SU-DHL-6 (cell line): ENCODE data around the gene LAMA3.

Source experiments
- H2AFZ ChIP-seq: fragments of 200-600 bp; sonication (generic); 2 replicates; pipeline ENCODE4 v1.6.1; 2014; ENCODE audit warnings: low read depth, mild to moderate bottlenecking, moderate library complexity, mixed read lengths, antibody characterized with exemption, low read length; ENCODE audit not compliant: severe bottlenecking
- H3F3A ChIP-seq: fragments of 200-600 bp; shearing (Covaris generic); 2 replicates; pipeline ENCODE4 v1.6.0; 2016; ENCODE audit warnings: antibody characterized with exemption, mild to moderate bottlenecking; ENCODE audit not compliant: insufficient read depth
- H3K27ac ChIP-seq: fragments of 200-600 bp; sonication (generic); 2 replicates; pipeline ENCODE4 v1.5.1; 2016; ENCODE audit warnings: low read depth, mild to moderate bottlenecking, low read length, moderate library complexity, mixed read lengths
- H3K27me3 ChIP-seq: fragments of 200-600 bp; sonication (generic), shearing (Covaris generic); 2 replicates; pipeline ENCODE4 v1.6.0; 2014; ENCODE audit warnings: mild to moderate bottlenecking, low read length
- H3K36me3 ChIP-seq: fragments of 200-600 bp; sonication (generic); 2 replicates; pipeline ENCODE4 v1.6.1; 2014; ENCODE audit warnings: mild to moderate bottlenecking, low read length, mixed read lengths
- H3K4me2 ChIP-seq: fragments of 300-600, 200-600 bp; shearing (Covaris generic), sonication (generic); 2 replicates; pipeline ENCODE4 v1.6.0; 2014; ENCODE audit warnings: low read length, low read depth, mild to moderate bottlenecking; ENCODE audit not compliant: poor library complexity, severe bottlenecking
- H3K4me3 ChIP-seq: fragments of 200-600 bp; sonication (generic); 2 replicates; pipeline ENCODE4 v1.5.1; 2014; ENCODE audit warnings: antibody characterized with exemption, low read length, mild to moderate bottlenecking, mixed read lengths; ENCODE audit not compliant: insufficient read depth, poor library complexity, severe bottlenecking
- H3K79me2 ChIP-seq: fragments of 200-600 bp; sonication (generic); 2 replicates; pipeline ENCODE4 v1.6.1; 2014; ENCODE audit warnings: mild to moderate bottlenecking, low read length, moderate library complexity; ENCODE audit not compliant: insufficient read depth
- H3K9ac ChIP-seq: fragments of 200-600 bp; sonication (generic); 2 replicates; pipeline ENCODE4 v1.7.0; 2014; ENCODE audit warnings: mild to moderate bottlenecking, low read length
- H3K9me2 ChIP-seq: fragments of 200-600 bp; sonication (generic); replicated peaks from 2 replicates; pipeline ENCODE4 v1.6.1; 2014; ENCODE audit warnings: low read length; ENCODE audit not compliant: insufficient read depth
- H3K9me3 ChIP-seq: fragments of 200-600 bp; sonication (generic); 2 replicates; pipeline ENCODE4 v1.6.1; 2014; ENCODE audit warnings: low read length, mixed read lengths; ENCODE audit not compliant: insufficient read depth
- H4K20me1 ChIP-seq: fragments of 200-600 bp; sonication (generic); 2 replicates; pipeline ENCODE4 v1.6.1; 2014; ENCODE audit warnings: low read depth, mild to moderate bottlenecking, antibody characterized with exemption, low read length, moderate library complexity, mixed read lengths
- CTCF ChIP-seq: fragments of 200-600 bp; sonication (generic); IDR thresholded peaks from one replicate; pipeline ENCODE4 v1.5.1; 2017; ENCODE audit warnings: antibody characterized with exemption, mild to moderate bottlenecking, low read length, moderate library complexity; ENCODE audit not compliant: insufficient read depth, poor library complexity, severe bottlenecking
- EZH2phosphoT487 ChIP-seq: fragments of 200-600 bp; sonication (generic), shearing (Covaris generic); conservative IDR thresholded peaks from 2 replicates; pipeline ENCODE4 v1.6.1; 2018; ENCODE audit warnings: mild to moderate bottlenecking, antibody characterized with exemption, low read length, moderate library complexity, mixed read lengths

LAMA3 gene

GRCh38 chr18:23950644-23951043 lies 261.4 kb downstream of the LAMA3 start:
- Histone ChIP-seq H3K36me3 (no peaks in the 10 kb centered on the region), H3K4me2 (no peak overlapping the region), H3K9ac (no peak overlapping the region), H3K4me3 (no peak overlapping the region), H3K9me2 (no peaks in the 10 kb centered on the region), H2AFZ (no peak overlapping the region), H4K20me1 (no peaks in the 10 kb centered on the region), H3F3A (no peaks in the 10 kb centered on the region), H3K27ac (no peak overlapping the region), H3K9me3 (no peaks in the 10 kb centered on the region), H3K27me3 (no peaks in the 10 kb centered on the region), H3K79me2 (no peaks in the 10 kb centered on the region)
- TF ChIP-seq EZH2phosphoT487, result no peak
- TF ChIP-seq CTCF, result no peak

- Histone ChIP-seq H3K36me3 (no peaks in the 10 kb centered on the region), H3K4me2 (no peak overlapping the region), H3K9ac (no peak overlapping the region), H3K27me3 (no peaks in the 10 kb centered on the region), H4K20me1 (no peaks in the 10 kb centered on the region), H3F3A (no peaks in the 10 kb centered on the region), H3K27ac (no peak overlapping the region), H2AFZ (no peak overlapping the region), H3K4me3 (no peak overlapping the region), H3K9me3 (no peaks in the 10 kb centered on the region), H3K9me2 (no peaks in the 10 kb centered on the region), H3K79me2 (no peaks in the 10 kb centered on the region)
- TF ChIP-seq CTCF, result no peak
- no peak for TF ChIP-seq EZH2phosphoT487
Observed at GRCh38 chr18:23951206-23951605, 262.0 kb downstream of the LAMA3 start.

- H3K27ac ChIP-seq, result no peak overlapping the region
- H3K27me3 ChIP-seq, result no peaks in the 10 kb centered on the region
- H3K4me2 ChIP-seq, result no peak overlapping the region
- no peak overlapping the region for H3K9ac ChIP-seq
- no peaks in the 10 kb centered on the region for H3K9me3 ChIP-seq
- H3K9me2 ChIP-seq, result no peaks in the 10 kb centered on the region
- no peaks in the 10 kb centered on the region for H3K79me2 ChIP-seq
- H4K20me1 ChIP-seq, result no peaks in the 10 kb centered on the region
- no peak overlapping the region for H2AFZ ChIP-seq
- no peaks in the 10 kb centered on the region for H3K36me3 ChIP-seq
- H3K4me3 ChIP-seq, result no peak overlapping the region
- TF ChIP-seq EZH2phosphoT487, result no peak
- no peak for TF ChIP-seq CTCF
- no peaks in the 10 kb centered on the region for H3F3A ChIP-seq
Observed at GRCh38 chr18:23953984-23954383, 264.7 kb downstream of the LAMA3 start.

- Histone ChIP-seq H3K4me2 (no peak overlapping the region), H3K9me3 (no peaks in the 10 kb centered on the region), H3K9me2 (no peaks in the 10 kb centered on the region), H3K9ac (no peak overlapping the region), H3K36me3 (no peaks in the 10 kb centered on the region), H3K27ac (no peak overlapping the region), H2AFZ (no peak overlapping the region), H3K79me2 (no peaks in the 10 kb centered on the region), H3F3A (no peaks in the 10 kb centered on the region), H3K4me3 (no peak overlapping the region), H4K20me1 (no peaks in the 10 kb centered on the region), H3K27me3 (no peaks in the 10 kb centered on the region)
- TF ChIP-seq EZH2phosphoT487 (no peak), CTCF (no peak)
Observed at GRCh38 chr18:23956483-23956882, 267.2 kb downstream of the LAMA3 start.
